IPS-20b (cell line): ENCODE data around the gene TNS2.
A peak's percentile ranks its signal among the peaks of the same experiment; 100 is the strongest.

ENCODE experiments used
- H3K27ac ChIP-seq: one replicate; pipeline ENCODE4 v1.5.1; 2013; ENCODE audit warnings: low read length
- H3K27me3 ChIP-seq: 2 replicates; pipeline ENCODE4 v1.6.1; 2013; ENCODE audit warnings: mild to moderate bottlenecking, low read length, inconsistent platforms; ENCODE audit not compliant: insufficient read depth
- H3K36me3 ChIP-seq: 2 replicates; pipeline ENCODE4 v1.6.1; 2013; ENCODE audit warnings: low read depth, mild to moderate bottlenecking, inconsistent platforms, low read length, moderate library complexity; ENCODE audit not compliant: insufficient read depth
- H3K4me1 ChIP-seq: 2 replicates; pipeline ENCODE4 v1.6.1; 2013; ENCODE audit warnings: mild to moderate bottlenecking, control low read depth, inconsistent platforms, low read length, moderate library complexity; ENCODE audit not compliant: insufficient read depth
- H3K4me3 ChIP-seq: 2 replicates; pipeline ENCODE4 v1.5.1; 2013; ENCODE audit warnings: mild to moderate bottlenecking, low read length, inconsistent platforms
- H3K9ac ChIP-seq: 2 replicates; pipeline ENCODE4 v1.6.1; 2013; ENCODE audit warnings: low read depth, mild to moderate bottlenecking, inconsistent platforms, low read length, moderate library complexity
- H3K9me3 ChIP-seq: 2 replicates; pipeline ENCODE4 v1.6.1; 2013; ENCODE audit warnings: mild to moderate bottlenecking, low read depth, low read length, inconsistent platforms; ENCODE audit not compliant: insufficient read depth

Gene TNS2

GRCh38 chr12:53076461-53076860 lies 26.6 kb downstream of the TNS2 start:
- peaks cover 13% of the 10 kb centered on the region for H3K27me3 ChIP-seq
- H3K9me3 ChIP-seq, result no peaks in the 10 kb centered on the region
- peaks cover 8% of the 10 kb centered on the region; the same call in 1 of the 2 replicates for H3K4me1 ChIP-seq
- H3K27ac ChIP-seq, result no peak overlapping the region
- no peaks in the 10 kb centered on the region; the same call in 1 of the 2 replicates for H3K36me3 ChIP-seq
- no peak overlapping the region for H3K4me3 ChIP-seq
- H3K9ac ChIP-seq, result no peak overlapping the region

GRCh38 chr12:53077030-53077429 lies 27.2 kb downstream of the TNS2 start:
- Histone ChIP-seq H3K4me1 (peaks cover 7% of the 10 kb centered on the region; the same call in 1 of the 2 replicates), H3K9me3 (no peaks in the 10 kb centered on the region), H3K4me3 (no peak overlapping the region), H3K9ac (no peak overlapping the region), H3K36me3 (no peaks in the 10 kb centered on the region; the same call in 1 of the 2 replicates), H3K27me3 (peaks cover 18% of the 10 kb centered on the region), H3K27ac (no peak overlapping the region)

DNA sequence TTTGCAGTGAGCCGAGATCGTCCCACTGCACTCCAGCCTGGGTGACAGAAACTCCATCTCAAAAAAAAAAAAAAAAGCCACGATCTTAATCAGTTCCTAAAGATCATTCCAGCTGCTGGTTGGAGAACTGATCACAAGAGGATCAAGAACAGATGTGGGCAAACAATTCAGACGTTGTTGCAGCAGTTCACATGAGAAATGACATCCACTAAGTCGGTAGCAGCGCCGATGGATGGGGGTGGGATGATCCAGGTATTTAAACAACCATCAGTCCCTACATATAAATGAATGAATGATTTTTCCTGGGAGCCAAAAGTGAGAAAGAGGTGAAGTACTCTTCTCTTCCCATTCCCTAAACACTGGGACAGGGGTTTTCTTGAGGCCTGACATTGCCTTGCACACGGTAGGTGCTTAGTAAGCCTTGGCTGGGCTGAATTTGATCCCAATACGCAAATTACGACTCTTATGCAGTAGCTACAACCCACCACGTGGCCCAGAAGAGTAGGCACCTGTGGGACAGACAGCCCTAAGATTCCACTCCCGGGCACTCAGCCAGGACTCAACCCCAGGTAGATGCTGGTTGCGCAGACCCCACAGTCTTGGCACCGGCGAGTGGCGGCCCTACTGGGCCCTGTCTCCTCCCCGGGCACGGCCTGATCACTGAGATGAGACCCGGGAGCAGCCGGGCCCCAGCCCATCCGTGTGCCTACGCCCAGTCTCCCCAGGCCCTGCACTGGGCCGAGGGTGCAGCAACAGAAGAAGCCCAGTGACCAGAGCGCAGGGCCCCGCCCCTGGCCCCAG lies 28.8 kb downstream of the TNS2 start:
- no peaks in the 10 kb centered on the region for H3K4me1 ChIP-seq
- peaks cover 18% of the 10 kb centered on the region for H3K27me3 ChIP-seq
- no peaks in the 10 kb centered on the region for H3K9me3 ChIP-seq
- H3K4me3 ChIP-seq, result peak overlapping the region; percentile 67
- no peaks in the 10 kb centered on the region; the same call in 1 of the 2 replicates for H3K36me3 ChIP-seq
- H3K9ac ChIP-seq, result peak overlapping the region; percentile 75; the same call in 1 of the 2 replicates
- H3K27ac ChIP-seq, result no peak overlapping the region

- H3K27ac ChIP-seq, result no peak within 1 kb of the TSS
- no peaks in the 10 kb centered on the region; the same call in 1 of the 2 replicates for H3K36me3 ChIP-seq
- H3K4me1 ChIP-seq, result no peaks in the 10 kb centered on the region
- H3K9me3 ChIP-seq, result no peaks in the 10 kb centered on the region
- H3K9ac ChIP-seq, result peak within 1 kb of the TSS; percentile 83
- H3K27me3 ChIP-seq, result peaks cover 18% of the 10 kb centered on the region
- peak within 1 kb of the TSS; percentile 87 for H3K4me3 ChIP-seq
These were observed 29.6 kb downstream of the TNS2 start, which contains the start of gene SPRYD3 for GRCh38 chr12:53079226-53080117. Gene SPRYD3 (minus strand): TSS chr12:53079390. CDS start chr12:53079333, 57 bp downstream.

GRCh38 chr12:53082637-53083175 lies 32.8 kb downstream of the TNS2 start:
- Histone ChIP-seq H3K9me3 (no peaks in the 10 kb centered on the region), H3K9ac (no peak overlapping the region), H3K4me3 (no peak overlapping the region), H3K27ac (no peak overlapping the region), H3K27me3 (peaks cover 26% of the 10 kb centered on the region), H3K4me1 (no peaks in the 10 kb centered on the region), H3K36me3 (no peaks in the 10 kb centered on the region)

DNA sequence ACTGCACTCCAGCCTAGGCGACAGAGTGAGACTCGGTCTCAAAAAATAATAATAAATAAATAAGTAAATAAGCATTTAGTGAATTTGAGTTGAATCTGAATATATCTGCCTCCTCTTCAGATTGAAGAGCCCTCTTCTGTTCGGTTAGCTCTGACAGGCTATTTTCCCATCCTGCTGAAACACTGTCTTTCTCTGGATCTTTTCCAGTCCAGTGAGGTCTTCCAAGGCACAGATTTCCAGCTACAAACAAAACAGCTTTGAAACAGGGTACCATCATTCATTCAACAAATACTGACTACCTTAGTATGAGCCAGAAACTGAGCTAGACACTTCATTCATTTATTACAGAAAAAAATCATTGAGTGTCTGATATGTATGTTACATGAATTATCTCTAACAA lies 36.5 kb downstream of the TNS2 start:
- Histone ChIP-seq H3K9ac (no peak overlapping the region), H3K36me3 (no peaks in the 10 kb centered on the region), H3K27me3 (peaks cover 21% of the 10 kb centered on the region), H3K4me1 (no peaks in the 10 kb centered on the region), H3K9me3 (no peaks in the 10 kb centered on the region), H3K4me3 (no peak overlapping the region), H3K27ac (no peak overlapping the region)

- Histone ChIP-seq H3K9me3 (no peaks in the 10 kb centered on the region), H3K4me3 (no peak overlapping the region), H3K27me3 (peaks cover 23% of the 10 kb centered on the region), H3K36me3 (no peaks in the 10 kb centered on the region), H3K27ac (no peak overlapping the region), H3K9ac (no peak overlapping the region), H3K4me1 (no peaks in the 10 kb centered on the region)
These were observed 40.2 kb downstream of the TNS2 start for GRCh38 chr12:53090105-53090504.

DNA sequence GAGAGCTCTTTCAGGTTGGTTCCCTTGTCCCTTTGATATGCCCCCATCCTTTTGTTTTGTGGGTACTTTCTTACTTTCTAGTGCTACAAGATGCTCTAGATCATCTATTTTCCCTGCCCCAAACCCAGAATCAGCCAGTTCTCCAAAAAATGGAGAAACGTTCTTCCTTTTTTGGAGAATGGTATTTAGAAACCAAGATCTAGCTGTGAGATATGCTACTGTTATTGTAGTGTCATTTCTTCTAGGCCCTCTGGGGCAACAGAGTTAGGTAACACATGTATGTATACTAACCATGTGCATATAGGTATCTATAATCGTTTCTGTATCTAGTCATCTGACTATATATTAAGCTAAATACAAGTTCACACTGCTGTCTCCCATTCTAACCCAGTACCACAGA lies 40.7 kb downstream of the TNS2 start:
- Histone ChIP-seq H3K4me1 (no peaks in the 10 kb centered on the region), H3K4me3 (no peak overlapping the region), H3K27me3 (peaks cover 27% of the 10 kb centered on the region), H3K9me3 (no peaks in the 10 kb centered on the region), H3K27ac (no peak overlapping the region), H3K36me3 (no peaks in the 10 kb centered on the region), H3K9ac (no peak overlapping the region)

DNA sequence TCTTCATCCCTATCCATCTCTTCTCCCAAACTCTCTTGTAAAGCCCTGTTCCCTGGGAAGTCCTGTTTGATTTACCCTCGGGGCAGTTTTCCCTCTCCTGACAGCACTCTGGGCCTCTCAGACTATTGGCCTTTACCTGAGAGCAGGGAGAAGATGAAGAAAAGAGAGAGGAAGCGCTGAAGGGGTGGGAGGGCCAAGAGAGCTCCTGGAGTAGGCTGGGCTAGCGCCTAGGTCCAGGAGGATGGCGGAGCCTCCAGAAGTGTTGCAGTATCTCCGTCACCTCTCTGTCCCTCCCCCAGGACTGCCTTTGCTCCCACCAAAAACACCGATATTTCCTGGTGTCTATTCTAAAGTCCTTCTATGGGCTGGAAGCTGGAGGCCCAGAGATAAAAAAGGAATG lies 41.9 kb downstream of the TNS2 start:
- H3K4me1 ChIP-seq, result peaks cover 5% of the 10 kb centered on the region; the same call in 1 of the 2 replicates
- H3K36me3 ChIP-seq, result no peaks in the 10 kb centered on the region
- no peak overlapping the region for H3K9ac ChIP-seq
- H3K27me3 ChIP-seq, result peaks cover 30% of the 10 kb centered on the region
- no peak overlapping the region for H3K27ac ChIP-seq
- H3K4me3 ChIP-seq, result no peak overlapping the region
- H3K9me3 ChIP-seq, result no peaks in the 10 kb centered on the region

GRCh38 chr12:53093777-53094393 lies 44.0 kb downstream of the TNS2 start:
- Histone ChIP-seq H3K4me3 (no peak overlapping the region), H3K4me1 (peaks cover 11% of the 10 kb centered on the region; the same call in 1 of the 2 replicates), H3K27me3 (peaks cover 51% of the 10 kb centered on the region), H3K36me3 (no peaks in the 10 kb centered on the region), H3K9me3 (no peaks in the 10 kb centered on the region), H3K9ac (no peak overlapping the region), H3K27ac (no peak overlapping the region)

- H3K9ac ChIP-seq, result no peak overlapping the region
- H3K9me3 ChIP-seq, result no peaks in the 10 kb centered on the region
- H3K4me3 ChIP-seq, result no peak overlapping the region
- no peaks in the 10 kb centered on the region for H3K36me3 ChIP-seq
- peaks cover 57% of the 10 kb centered on the region for H3K27me3 ChIP-seq
- no peak overlapping the region for H3K27ac ChIP-seq
- peaks cover 16% of the 10 kb centered on the region; the same call in 1 of the 2 replicates for H3K4me1 ChIP-seq
These were observed 44.5 kb downstream of the TNS2 start for GRCh38 chr12:53094394-53094787.
